UCSD-AML1 (cell line): ENCODE measurements around the gene SREBF1.

Source experiments
- DNase-seq: peaks from one replicate; lab custom pipeline; 2025; ENCODE audit not compliant: unreplicated experiment; lab: John Stamatoyannopoulos, UW

The SREBF1 gene

GRCh38 chr17:17826342-17826713, 10.5 kb downstream of the SREBF1 start:
- peak; percentile 52 for DNase-seq

- DNase-seq = peak; percentile 36
Observed at GRCh38 chr17:17824783-17825614, 11.8 kb downstream of the SREBF1 start.

GRCh38 chr17:17824119-17824782, 12.5 kb downstream of the SREBF1 start:
- no peak for DNase-seq

- peak; percentile 90 for DNase-seq
Observed at GRCh38 chr17:17823433-17824118, 13.2 kb downstream of the SREBF1 start.

- no peak for DNase-seq
Observed at GRCh38 chr17:17822616-17823015, 14.2 kb downstream of the SREBF1 start.

- no peak for DNase-seq
Observed at GRCh38 chr17:17822189-17822588, 14.6 kb downstream of the SREBF1 start.

GRCh38 chr17:17820463-17821158, 16.2 kb downstream of the SREBF1 start:
- no peak for DNase-seq

GRCh38 chr17:17820046-17820445, 16.7 kb downstream of the SREBF1 start:
- DNase-seq = no peak

- peak; percentile 46 for DNase-seq
Observed at GRCh38 chr17:17819561-17819995, 17.2 kb downstream of the SREBF1 start.

- no peak for DNase-seq
Observed at GRCh38 chr17:17819111-17819510, 17.7 kb downstream of the SREBF1 start.

GRCh38 chr17:17818088-17818526, 18.7 kb downstream of the SREBF1 start:
- no peak for DNase-seq

GRCh38 chr17:17817552-17817947, 19.2 kb downstream of the SREBF1 start:
- no peak for DNase-seq

- no peak for DNase-seq
Observed at GRCh38 chr17:17816831-17817551, 19.8 kb downstream of the SREBF1 start.

- no peak for DNase-seq
Observed at GRCh38 chr17:17816240-17816814, 20.5 kb downstream of the SREBF1 start.

- no peak for DNase-seq
Observed at GRCh38 chr17:17815436-17816200, 21.2 kb downstream of the SREBF1 start.

GRCh38 chr17:17815062-17815406, 21.8 kb downstream of the SREBF1 start:
- DNase-seq = no peak

- DNase-seq = no peak
Observed at GRCh38 chr17:17814162-17815061, 22.4 kb downstream of the SREBF1 start.

GRCh38 chr17:17813725-17814095, 23.1 kb downstream of the SREBF1 start:
- DNase-seq = no peak
